Ishikawa (cell line): Measurements from ENCODE around the gene CFAP20DC.

Source experiments
- CEBPB ChIP-seq: IDR thresholded peaks from 2 replicates; pipeline ENCODE4 v1.6.1; 2012
- CREB1 ChIP-seq: IDR thresholded peaks from 2 replicates; pipeline ENCODE4 v1.6.1; 2012; ENCODE audit warnings: low read depth
- EGR1 ChIP-seq: IDR thresholded peaks from 2 replicates; pipeline ENCODE4 v1.6.1; 2012
- EP300 ChIP-seq: IDR thresholded peaks from 2 replicates; pipeline ENCODE4 v1.6.1; 2012; ENCODE audit warnings: borderline replicate concordance
- FOXM1 ChIP-seq: IDR thresholded peaks from 2 replicates; pipeline ENCODE4 v1.6.1; 2012; ENCODE audit warnings: low read depth, borderline replicate concordance
- MAX ChIP-seq: IDR thresholded peaks from 2 replicates; pipeline ENCODE4 v1.6.1; 2012
- NFIC ChIP-seq: IDR thresholded peaks from 2 replicates; pipeline ENCODE4 v1.6.1; 2012
- RAD21 ChIP-seq: IDR thresholded peaks from 2 replicates; pipeline ENCODE4 v1.6.1; 2012; ENCODE audit warnings: low read depth
- TAF1 ChIP-seq: IDR thresholded peaks from 2 replicates; pipeline ENCODE4 v1.6.1; 2012; ENCODE audit warnings: low read depth, mild to moderate bottlenecking
- TCF12 ChIP-seq: IDR thresholded peaks from 2 replicates; pipeline ENCODE4 v1.6.1; 2012; ENCODE audit warnings: low read depth
- YY1 ChIP-seq: IDR thresholded peaks from 2 replicates; pipeline ENCODE4 v1.6.1; 2012; ENCODE audit warnings: low read depth
- TF ChIP-seq, protein P1 (sequence below): IDR thresholded peaks from 2 replicates; pipeline ENCODE4 v1.6.1; 2012; ENCODE audit warnings: low read depth, mild to moderate bottlenecking
- TF ChIP-seq, protein P2 (sequence below): IDR thresholded peaks from 2 replicates; pipeline ENCODE4 v1.6.1; 2012

DNA sequence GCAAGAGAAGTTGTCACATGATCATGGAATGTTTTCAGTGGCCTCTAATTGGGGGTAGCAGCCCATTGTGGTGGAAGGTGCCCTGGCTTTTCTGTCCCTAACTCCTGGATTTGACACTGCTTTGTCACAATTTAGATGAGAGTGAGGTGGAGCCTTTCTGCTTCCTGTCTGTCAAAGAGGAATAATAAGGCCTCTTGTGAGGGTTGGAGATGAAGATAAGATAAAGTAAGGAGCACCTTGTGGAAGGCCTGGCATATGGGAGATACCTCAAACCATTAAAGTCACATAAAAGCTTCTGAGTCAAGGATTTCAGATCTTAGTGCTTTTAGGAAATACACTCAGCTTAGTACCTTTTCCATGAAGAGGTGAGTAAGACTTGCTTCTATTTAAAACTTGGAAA lies 210.6 kb downstream of the CFAP20DC start:
- TF ChIP-seq NFIC (no peak), RAD21 (no peak), TCF12 (no peak), TAF1 (no peak), YY1 (no peak), MAX (no peak), EP300 (no peak), EGR1 (no peak), CEBPB (no peak), FOXM1 (no peak), CREB1 (no peak)
- TF ChIP-seq, protein P1, sequence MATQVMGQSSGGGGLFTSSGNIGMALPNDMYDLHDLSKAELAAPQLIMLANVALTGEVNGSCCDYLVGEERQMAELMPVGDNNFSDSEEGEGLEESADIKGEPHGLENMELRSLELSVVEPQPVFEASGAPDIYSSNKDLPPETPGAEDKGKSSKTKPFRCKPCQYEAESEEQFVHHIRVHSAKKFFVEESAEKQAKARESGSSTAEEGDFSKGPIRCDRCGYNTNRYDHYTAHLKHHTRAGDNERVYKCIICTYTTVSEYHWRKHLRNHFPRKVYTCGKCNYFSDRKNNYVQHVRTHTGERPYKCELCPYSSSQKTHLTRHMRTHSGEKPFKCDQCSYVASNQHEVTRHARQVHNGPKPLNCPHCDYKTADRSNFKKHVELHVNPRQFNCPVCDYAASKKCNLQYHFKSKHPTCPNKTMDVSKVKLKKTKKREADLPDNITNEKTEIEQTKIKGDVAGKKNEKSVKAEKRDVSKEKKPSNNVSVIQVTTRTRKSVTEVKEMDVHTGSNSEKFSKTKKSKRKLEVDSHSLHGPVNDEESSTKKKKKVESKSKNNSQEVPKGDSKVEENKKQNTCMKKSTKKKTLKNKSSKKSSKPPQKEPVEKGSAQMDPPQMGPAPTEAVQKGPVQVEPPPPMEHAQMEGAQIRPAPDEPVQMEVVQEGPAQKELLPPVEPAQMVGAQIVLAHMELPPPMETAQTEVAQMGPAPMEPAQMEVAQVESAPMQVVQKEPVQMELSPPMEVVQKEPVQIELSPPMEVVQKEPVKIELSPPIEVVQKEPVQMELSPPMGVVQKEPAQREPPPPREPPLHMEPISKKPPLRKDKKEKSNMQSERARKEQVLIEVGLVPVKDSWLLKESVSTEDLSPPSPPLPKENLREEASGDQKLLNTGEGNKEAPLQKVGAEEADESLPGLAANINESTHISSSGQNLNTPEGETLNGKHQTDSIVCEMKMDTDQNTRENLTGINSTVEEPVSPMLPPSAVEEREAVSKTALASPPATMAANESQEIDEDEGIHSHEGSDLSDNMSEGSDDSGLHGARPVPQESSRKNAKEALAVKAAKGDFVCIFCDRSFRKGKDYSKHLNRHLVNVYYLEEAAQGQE, result no peak
- TF ChIP-seq, protein P2, sequence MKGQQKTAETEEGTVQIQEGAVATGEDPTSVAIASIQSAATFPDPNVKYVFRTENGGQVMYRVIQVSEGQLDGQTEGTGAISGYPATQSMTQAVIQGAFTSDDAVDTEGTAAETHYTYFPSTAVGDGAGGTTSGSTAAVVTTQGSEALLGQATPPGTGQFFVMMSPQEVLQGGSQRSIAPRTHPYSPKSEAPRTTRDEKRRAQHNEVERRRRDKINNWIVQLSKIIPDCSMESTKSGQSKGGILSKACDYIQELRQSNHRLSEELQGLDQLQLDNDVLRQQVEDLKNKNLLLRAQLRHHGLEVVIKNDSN, result no peak
